Stimulated activated CD8-positive, alpha-beta memory T cell treated with anti-CD3 and anti-CD28 coated beads, Interleukin-12 subunit alpha, Interleukin-12 subunit beta, amount 100 ng/mL, for 4 hours (primary cell): ENCODE results near the gene TRIM47.

Source experiments
- DNase-seq: peaks from one replicate; pipeline ENCODE4 v3.0.0-alpha.2; 2020; ENCODE audit warnings: low read depth

Gene TRIM47

DNA sequence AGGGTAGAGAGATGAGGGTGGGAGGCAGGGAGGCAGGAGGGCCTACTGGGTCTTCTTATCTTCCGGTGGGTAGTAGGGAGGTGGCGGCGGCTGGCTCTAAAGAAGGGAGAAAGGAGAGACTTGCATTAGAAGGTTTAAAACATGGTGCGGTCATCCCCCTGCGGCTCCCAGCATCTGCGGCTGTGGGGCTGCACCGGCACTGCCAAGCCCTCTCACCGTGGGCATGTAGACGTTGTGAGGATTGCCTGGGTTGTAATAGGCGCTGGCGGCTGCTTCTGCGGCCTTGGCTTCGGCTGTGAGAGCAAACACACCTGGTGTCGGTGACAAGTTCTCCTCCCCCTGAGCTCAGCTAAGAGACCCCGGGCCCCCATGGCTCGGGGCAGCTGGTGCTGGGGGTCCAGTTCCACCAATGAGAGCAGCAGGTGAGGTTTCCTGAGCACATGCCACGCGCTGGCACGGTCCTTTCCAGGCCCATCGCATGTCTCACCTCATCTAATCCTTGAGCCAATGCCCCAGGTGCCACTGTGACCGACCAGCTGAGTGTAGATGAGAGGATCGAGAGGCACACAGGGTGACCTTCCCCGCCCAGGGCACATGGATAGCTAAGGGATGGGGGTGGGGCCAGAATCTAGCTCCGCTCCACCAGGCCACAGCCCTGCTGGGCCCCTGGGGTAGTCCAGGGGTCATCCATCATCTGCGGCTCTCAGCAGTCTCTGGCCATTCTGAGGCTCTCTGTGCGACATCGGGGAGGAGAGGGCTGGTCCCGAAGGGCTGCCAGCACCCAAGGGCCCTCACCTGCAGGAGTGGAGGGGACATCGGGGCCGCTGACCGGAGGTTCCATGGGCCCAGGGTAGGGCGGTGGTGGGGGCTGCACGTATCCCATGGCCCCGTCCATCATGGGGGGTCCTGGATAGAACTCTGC lies 31.4 kb downstream of the TRIM47 start:
- no peak for DNase-seq

- no peak for DNase-seq
Observed at GRCh38 chr17:75845933-75846691, 32.3 kb downstream of the TRIM47 start.

GRCh38 chr17:75845058-75845711 lies 33.2 kb downstream of the TRIM47 start:
- DNase-seq: no peak

DNA sequence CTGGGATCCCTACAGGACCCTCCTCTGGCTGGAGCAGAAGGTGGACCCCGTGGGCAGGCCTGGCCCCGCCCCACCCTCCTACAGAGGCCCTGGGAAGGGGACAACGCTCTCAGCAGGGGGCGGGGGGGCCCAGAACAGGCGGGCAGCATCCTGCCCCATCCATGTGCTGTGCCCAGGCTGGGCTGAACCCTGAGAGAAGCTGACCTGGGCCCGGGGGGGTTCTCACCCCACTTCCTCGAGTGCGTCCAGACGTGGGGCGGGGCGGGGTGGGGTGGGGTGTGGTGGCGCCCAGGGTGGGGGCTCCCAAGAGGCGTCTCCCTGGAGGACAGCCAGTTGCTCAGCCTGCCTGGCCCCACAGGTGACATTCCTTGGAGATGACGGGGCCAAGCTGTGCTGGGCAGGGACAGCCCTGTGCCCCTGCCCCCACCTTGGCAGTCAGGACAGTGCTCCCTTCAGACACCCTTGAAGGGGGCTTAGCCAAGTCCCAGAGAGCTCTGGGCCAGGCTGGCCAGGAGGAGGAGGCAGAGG lies 33.8 kb downstream of the TRIM47 start:
- DNase-seq: no peak

GRCh38 chr17:75843577-75844529 lies 34.5 kb downstream of the TRIM47 start, which contains the start of gene UNC13D:
Gene UNC13D (minus strand): TSS chr17:75844404. CDS start chr17:75844337, 67 bp downstream.
- DNase-seq: no peak

- no peak for DNase-seq
Observed at GRCh38 chr17:75842963-75843576, 35.3 kb downstream of the TRIM47 start.

DNA sequence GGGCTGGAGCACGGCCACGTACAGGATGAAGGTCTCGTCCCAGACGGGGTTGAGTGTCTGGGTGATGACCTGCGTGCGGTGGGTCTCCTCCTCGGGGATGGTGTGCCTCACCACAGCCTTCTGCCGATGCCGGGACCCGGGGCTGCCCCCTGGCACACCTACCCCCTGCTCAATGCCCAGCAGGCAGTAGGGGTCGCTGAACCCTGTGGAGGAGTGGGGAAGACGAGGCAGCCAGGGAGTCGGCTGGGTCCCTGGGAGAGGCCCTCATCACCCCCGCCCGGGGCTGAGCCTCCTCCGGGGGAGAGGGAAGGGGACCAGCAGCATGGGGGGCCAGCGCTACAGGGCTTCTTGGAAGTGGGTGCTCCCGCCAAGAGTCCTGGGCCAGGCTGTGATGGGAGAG lies 36.0 kb downstream of the TRIM47 start:
- DNase-seq: no peak

GRCh38 chr17:75840799-75841164 lies 37.6 kb downstream of the TRIM47 start:
- DNase-seq: no peak

DNA sequence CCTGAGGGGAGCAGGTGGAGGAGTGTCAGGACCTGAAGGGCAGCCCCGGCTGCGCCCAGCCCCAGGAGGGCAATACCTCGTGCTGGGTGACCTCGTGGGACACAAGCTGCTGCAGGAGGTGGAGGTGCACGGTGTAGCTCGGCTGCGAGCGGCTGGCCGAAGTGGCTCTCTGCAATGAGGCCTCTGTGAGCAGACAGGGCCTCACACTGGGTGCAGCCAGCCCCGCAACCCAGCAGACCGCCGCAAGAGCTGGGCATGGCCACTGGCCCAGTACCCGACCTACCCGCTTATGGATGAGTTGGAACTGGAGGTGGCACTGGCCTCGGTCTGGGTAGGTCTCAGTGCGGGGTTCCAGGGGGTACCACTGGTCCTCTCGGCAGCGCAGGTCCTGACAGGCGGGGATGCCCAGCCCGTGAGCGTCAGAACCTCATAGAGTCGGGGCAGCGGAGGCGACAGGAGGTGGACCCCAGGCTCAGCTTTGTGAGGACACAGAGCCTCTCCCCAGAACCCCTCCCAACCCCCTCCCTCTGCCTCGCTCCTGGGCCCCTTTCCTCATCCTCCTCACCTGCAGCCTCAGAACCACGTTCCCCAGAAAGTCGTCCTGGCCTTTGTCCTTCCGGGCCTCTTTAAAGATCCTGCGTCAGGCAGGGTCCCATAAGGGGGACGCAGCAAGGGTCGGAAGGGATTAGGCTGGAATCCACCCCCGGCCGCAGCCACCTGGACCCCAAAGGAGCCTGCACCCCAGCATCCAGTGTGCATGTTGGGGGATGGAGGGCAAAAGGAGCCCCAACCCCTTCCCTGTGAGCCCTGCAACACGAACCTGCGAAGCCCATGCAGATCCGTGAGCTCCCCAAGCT lies 38.2 kb downstream of the TRIM47 start:
- no peak for DNase-seq

DNA sequence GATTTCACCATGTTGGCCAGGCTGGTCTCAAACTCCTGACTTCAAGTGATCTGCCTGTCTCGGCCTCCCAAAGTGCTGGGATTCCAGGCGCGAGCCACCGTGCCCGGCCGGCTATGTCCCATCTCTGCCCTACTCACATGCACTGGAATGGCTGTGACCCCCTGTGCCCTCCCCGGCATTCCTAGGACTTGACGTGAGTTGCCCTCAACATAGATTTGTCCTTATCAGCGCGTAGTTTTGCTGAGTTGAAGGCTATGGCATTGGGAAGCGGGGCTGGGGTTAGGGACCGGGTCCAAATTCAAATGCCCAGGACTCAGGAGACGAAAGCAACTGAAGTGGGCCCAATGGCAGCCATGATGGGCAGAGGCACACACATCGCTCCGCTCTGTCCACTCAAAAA lies 40.0 kb downstream of the TRIM47 start:
- DNase-seq: no peak

GRCh38 chr17:75837899-75838298 lies 40.5 kb downstream of the TRIM47 start:
- no peak for DNase-seq

GRCh38 chr17:75836605-75837004 lies 41.8 kb downstream of the TRIM47 start:
- DNase-seq: no peak

- no peak for DNase-seq
Observed at GRCh38 chr17:75835654-75835987, 42.8 kb downstream of the TRIM47 start.

DNA sequence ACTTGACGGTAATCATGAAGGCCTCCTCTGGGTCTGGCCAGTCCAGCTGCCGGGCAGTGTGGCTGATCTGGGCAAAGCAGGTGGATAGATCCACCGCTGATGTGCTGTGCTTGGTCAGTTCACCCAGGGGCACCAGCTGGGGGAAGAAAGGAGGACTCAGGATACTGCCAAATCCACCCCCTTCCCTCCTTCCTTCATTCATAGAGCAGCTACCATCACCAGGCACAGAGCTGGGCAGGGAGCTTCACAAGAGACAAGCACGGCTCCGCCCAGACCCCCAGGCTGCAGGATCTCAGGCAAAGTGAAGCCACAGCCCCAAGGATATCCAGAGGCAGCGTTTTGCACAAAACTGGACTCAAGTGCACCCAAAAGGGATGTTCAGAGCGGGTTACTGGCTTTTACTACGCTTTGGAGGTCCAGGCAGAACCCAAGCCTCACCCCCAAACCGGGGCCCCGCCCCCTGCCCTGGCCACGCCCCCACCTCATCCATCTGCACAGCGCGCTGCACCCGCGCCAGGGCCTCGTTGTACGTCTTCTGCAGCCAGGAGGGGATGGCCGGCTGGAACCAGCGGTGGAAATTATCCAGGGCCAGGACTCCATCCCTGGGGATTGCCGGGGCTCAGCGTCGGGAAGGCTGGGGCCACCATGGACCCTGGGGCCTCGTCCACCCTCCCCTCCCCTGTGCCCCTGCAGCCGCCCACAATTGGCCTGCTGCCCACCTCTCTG lies 43.3 kb downstream of the TRIM47 start:
- DNase-seq: no peak

GRCh38 chr17:75834279-75834920 lies 44.0 kb downstream of the TRIM47 start:
- no peak for DNase-seq

GRCh38 chr17:75832652-75833400 lies 45.6 kb downstream of the TRIM47 start:
- no peak for DNase-seq

DNA sequence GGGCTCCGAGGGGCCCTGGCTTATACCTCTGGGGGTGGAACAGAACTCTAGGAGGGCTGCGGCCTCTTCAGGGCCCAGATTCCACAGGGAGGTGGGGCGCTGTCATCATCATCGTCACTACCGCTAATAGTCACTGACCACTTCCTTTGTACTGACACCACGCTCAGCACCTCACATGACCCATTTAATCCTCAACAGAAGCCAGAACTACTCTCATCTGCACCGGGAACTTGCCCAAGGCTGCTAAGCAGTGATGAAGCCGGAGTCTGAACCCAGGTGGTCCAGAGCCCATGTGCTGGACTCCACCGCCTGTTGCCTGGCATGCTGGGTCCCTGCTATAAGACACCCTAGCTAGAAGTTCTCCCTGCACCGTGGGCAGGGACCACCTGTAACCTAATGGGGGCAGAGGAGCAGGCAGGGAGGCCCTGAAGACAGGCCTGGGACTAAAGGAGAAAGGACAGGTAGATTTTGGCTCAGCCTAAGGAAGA lies 46.2 kb downstream of the TRIM47 start:
- DNase-seq: peak; percentile 39
